HG03342 (cell line): Measurements from ENCODE around the gene COMMD2.

Experiments used
- ATAC-seq: cut with Tn5 transposase; IDR thresholded peaks from one replicate; pipeline ENCODE4 v1.9.1; 2021; ENCODE audit warnings: mild to moderate bottlenecking, moderate library complexity; ENCODE audit not compliant: unreplicated experiment

The COMMD2 gene

GRCh38 chr3:149705416-149705815, 46.9 kb downstream of the COMMD2 start:
- ATAC-seq = no peak

GRCh38 chr3:149703466-149703865, 48.8 kb downstream of the COMMD2 start:
- ATAC-seq = no peak

- no peak for ATAC-seq
Measured at GRCh38 chr3:149702691-149703441, 49.4 kb downstream of the COMMD2 start.

GRCh38 chr3:149701977-149702350, 50.3 kb downstream of the COMMD2 start:
- ATAC-seq = no peak

GRCh38 chr3:149701206-149701976, 50.9 kb downstream of the COMMD2 start:
- ATAC-seq = no peak
